Stimulated activated CD8-positive, alpha-beta memory T cell treated with anti-CD3 and anti-CD28 coated beads, Interleukin-15, amount 100 ng/mL, for 48 hours (primary cell): ENCODE results near the gene RASA3.

Experiments used
- DNase-seq, 2 donors: peaks; one replicate each; pipeline ENCODE4 v3.0.0-alpha.2; 2020; ENCODE audit warnings: low read depth in 2 of 2

Gene RASA3

DNA sequence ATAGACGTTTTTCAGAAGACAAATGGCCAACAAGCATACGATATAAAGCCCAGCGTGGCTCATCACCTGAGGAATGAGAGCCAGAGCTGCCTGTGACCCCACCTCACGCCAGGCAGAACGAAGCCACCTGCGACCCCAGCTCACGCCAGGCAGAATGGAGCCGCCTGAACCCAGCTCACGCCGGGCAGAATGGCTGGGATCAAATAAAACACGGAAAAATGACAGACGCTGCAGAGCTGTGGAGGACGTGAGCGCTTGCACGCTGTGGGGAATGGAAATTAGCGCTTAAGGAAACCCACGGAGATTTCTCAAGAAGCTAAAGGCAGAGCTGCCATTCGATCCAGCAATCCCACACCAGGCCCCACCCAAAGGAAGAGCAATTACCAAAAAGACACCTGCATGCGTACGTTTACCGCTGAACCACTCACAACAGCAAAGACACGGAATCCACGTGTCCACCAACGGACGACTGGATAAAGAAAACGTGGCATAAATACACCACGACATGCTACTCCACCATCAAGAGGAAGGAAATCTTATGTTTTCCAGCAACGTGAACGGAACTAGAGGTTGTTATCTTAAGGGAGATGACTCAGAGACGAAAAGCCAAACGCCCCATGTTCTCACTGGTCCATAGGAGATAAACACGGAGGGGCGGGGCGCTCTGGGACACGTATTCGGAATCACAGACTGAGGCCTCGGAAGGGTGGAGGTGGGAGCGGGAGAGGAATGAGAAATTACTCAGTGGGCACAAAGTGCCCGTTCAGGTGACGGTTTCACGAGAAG is 127.8 kb downstream of the RASA3 start:
- DNase-seq = no peak

DNA sequence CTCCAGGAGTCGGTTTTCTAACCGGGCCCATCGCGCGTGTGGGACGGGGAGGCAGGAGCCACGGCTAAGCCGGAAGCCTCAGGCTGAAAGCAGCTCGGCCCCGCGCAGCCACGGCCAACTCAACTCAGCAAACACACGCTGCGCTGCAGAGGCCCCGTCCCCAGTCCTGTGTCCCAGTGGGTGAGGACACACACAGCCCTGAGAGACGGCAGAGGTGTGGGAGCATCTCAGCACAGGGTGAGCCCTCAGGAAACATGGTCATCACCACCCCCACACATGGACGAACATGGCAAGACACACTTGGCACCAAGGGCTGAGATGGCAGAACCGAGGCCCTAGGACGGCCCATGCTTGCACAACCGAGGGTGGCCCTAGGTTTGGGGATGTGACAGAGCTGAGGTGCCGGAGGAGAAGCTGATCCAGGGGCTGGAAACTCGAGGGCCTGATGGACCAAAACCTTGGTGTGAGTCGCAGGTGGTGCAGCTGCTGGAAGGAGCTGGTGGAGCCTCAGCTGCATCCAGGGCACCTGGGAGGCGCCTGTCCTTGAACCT is 129.6 kb downstream of the RASA3 start:
- DNase-seq = no peak

GRCh38 chr13:114002009-114002544 is 130.3 kb downstream of the RASA3 start:
- DNase-seq = no peak

DNA sequence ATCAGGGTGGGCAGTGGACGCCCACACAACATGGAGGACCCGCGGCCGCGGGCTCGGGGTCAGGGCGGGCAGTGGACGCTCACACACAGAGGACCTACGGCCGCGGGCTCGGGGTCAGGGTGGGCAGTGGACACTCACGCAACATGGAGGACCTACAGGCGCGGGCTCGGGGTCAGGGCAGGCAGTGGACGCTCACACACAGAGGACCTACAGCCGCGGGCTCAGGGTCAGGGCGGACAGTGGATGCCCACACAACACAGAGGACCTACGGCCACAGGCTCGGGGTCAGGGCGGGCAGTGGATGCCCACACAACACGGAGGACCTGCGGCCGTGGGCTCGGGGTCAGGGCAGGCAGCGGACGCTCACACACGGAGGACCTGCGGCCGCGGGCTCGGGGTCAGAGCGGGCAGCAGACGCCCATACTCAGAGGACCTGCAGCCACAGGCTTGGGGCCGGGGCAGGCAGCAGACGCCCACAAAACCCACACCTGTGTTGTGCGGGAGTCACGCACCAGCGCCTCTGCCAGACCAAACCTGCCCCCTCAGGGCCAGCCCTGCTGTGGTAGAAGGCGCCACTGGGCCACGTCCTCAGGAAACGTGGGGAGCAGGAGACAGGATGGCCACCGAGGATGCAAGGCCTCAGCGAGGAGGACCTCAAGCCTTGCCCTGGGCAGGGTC is 131.0 kb downstream of the RASA3 start:
- DNase-seq = no peak

- no peak for DNase-seq
Measured at GRCh38 chr13:114000151-114001040, 132.0 kb downstream of the RASA3 start.

GRCh38 chr13:113999618-113999910 is 132.9 kb downstream of the RASA3 start:
- DNase-seq = no peak

GRCh38 chr13:113998781-113999617 is 133.4 kb downstream of the RASA3 start:
- DNase-seq = no peak

DNA sequence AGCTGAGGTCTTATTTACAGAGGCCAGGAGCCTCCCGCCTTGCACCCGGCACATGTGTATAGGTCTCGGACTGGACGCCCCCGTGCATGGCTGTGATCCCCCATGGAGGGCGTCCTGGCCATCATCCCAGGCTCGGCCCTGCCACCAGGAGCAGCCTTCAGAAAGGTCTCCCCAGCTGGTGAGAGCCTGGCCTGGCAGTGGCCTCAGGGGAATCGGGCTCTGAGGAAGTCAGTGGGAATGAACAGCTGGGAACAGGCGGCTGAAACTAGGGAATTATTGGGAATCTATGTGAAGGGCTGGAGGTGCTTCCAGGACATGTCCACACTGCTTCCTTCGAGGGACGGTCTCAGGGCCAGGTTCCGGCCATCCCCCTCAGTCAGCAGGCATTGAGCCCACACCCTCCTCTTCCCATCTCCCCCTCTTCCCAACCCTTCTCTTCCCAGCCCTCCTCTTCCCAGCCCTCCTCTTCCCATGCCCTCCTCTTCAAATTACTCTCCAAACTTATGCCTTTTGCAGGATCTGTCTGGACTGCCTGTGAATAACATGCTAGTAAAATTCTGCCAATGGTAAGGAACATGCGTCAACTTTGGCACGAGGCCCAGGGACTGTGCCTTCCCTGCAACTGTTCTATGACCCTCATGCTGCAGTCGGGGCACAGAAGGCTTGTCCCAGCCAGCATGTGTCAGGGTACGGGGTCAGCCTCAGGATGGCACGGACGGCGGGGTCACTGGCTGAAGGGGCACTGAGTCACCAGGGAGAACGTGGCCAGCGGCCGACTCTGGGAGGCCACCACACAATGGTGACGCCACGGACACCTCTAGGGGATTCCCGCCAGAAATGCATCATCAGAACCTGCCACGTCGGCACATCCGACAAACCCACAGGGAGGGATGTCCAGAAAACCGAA is 134.3 kb downstream of the RASA3 start:
- no peak for DNase-seq

DNA sequence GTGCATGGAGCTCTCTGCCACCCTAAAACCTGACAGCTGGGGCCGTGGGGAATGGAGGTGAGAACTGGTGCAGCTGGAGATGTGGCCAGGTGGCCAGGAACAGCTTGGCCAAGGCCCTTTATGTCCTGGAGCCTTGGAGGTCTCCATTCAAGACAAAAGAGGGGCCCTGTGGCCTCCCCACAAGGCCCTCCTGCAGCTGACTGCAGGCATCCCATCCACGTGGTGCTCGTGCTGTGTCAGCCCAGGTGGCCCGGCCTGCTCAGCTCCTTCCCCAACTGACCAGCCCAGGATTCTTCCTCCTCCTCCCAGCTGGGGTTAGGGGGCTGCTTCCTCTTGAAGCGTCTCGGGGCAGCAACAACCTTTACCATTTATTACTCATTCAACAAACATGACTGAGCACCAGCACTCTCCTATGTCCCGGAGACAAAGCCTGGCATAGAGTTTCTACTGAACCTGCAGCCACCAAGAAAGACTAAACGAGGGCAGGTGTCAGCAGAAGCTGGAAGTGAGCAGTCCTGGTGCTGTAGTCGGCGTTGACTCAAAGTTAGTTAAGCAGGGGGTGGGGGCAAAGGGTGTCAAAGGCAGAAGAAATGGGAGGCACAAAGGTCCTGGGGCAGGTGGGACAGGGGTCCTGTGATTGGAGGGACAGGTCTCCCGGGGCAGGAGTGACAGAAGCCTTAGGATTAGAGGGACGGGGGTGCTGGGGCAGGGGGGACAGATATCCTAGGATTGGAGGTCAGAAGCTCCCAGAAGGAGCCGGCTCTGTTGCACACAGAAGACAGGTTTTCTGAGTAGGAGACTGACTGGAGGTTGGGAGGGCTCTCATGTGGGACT is 135.3 kb downstream of the RASA3 start:
- DNase-seq = no peak

DNA sequence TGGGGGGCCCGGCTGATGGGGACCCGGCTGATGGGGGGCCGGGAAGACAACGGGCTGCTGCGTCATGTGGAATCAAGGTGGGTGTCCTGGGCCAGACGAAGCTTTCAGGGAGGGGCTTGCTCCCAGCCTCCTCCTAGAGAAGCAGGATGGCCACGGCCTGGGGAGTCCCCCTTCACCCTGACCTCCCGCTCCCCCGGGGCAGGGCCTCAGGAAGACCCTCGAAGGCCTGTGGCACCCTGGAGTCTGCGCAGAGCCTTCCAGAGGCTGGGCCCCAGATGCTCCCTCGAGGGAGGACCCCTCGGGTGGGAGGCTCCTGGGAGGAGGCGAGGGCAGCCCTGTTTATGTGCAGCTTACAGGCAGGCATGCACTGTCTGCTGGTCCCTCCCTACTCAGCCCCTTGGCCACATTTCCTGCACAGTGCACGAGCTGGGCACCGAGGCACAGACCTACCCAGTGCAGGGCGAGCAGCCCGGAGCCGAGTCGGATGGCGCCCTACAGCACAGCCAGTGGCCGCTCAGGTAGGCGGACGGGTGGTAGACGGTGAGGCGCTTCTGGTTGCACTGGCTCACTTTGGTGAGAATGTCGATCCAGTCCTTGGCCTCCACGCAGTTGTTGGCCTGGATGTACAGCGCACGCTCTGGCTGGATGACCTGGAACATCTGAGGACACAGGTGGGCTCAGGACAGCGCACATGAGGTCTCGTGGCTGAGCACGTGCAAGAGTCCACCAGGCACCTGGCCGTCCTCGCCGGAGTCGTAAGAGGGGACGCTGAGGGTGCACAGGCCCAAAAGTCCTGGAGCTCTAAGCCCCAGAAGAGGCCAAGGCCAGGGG is 136.1 kb downstream of the RASA3 start:
- no peak for DNase-seq

DNA sequence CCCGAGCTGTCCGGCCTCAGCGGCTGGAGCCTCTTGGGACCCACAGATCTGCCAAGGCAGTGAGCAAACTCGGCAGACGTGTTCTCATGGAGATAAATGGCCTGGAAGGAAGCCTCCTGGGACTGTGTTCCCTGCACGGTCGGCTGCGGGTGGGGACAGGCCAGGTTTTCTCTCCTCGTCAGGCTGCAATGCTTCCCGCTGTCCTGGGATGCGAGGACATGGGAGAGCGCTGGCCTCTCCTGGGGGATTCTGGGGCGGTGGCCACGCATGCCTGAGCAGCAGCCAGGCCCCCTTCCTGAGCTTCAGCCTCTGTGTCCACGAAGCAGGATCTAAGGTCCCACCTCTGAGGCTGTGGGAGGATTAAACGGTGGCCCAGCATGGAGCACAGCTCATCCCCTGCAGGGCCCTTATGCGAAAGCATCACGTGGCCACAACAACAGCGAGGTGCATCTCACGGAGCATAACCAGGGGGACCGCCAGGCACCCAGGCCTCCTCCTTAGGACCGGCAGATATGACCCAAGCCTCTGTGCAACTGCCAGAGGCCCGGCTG is 137.3 kb downstream of the RASA3 start:
- DNase-seq = no peak

DNA sequence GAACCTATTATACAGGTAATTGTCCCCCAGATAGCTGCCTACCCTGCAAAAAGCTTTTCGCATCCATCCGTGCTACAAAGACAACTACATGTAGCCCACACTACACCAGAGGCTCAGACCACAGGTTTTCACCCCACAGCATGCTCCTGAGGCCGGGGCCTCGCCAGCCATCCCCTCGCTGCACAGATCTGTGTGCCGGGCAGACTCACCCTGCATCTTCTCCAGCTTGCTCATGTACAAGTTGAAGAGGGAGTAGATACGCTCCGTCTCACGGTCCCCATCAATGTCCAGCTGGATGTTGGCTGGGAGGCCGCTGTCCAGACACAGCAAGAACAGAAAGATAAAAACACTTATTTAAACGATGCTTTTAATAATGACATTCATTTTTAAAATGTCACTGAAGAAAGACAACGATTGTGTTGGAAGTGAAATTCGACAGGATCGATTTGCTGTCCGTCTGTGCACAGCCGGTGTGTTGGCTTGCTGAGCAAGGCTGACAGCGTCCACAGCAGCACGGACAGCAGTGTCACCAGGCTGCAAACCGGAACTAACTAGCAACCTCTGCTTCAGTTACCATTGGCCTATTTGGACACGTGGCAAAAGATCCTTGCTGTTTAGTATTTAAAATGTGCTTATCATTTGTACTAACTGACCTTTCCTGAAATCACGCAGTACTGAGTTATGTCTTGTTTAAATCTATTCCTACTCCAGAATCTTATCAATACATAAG is 140.0 kb downstream of the RASA3 start:
- DNase-seq = no peak

GRCh38 chr13:113991676-113992179 is 140.7 kb downstream of the RASA3 start:
- no peak for DNase-seq

DNA sequence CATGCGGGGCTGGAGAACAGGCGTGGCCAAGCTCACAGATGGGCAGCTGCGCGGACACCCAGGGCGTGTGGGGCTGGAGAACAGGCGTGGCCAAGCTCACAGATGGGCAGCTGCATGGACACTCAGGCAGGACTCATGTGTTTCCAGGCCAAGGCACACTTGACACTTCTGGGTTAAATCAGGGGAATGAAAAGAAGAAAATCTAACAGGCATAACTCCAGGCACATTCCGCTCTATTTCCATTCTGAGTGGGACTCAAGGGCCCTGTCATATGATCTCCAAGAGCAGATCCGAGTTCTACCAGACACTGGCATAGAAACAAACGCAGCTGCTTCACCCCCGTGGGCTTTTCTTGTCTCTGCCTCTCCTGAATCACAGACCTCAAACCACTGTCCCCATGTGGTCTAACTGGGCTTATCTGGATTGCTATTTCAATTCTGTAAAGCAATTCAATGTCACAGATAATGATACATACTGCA is 141.2 kb downstream of the RASA3 start:
- DNase-seq = no peak

- no peak for DNase-seq
Measured at GRCh38 chr13:113990321-113990837, 142.0 kb downstream of the RASA3 start.

- DNase-seq = no peak
Measured at GRCh38 chr13:113989585-113990300, 142.7 kb downstream of the RASA3 start.
